ENCODE data around the gene STARD10.

The STARD10 gene

DNA sequence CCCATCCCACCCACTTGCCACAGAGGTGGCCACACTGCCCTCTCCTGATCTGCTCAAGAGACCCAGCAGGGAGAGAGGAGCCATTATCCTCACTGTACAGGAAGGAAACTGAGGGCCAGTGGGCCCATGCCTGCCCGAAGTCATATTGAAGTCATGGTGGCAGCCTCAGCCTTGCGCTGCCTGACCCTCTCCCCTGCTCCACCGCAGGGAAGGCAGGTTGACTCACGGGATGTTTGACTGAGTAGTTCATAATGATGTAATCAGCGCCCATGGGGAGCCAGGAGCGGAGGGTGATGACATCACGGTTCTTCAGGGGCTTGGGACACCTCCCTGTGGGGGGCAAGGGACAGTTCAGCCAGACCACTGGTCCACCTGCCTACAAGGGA is 35.5 kb downstream of the STARD10 start:
- no peak for DNase-seq (ENCODE audit: extremely low read depth, low read depth)

GRCh38 chr11:72755713-72756285 is 38.0 kb downstream of the STARD10 start:
- TF ChIP-seq CTCF (IDR thresholded peaks at IDR 0.05; ENCODE audit: low read depth, low read length), result no peak
- DNase-seq (ENCODE audit: extremely low read depth, low read depth), result no peak

More for the DNA sequence above, 35.5 kb downstream of the STARD10 start:
- TF ChIP-seq CTCF (IDR thresholded peaks at IDR 0.05; ENCODE audit: low read depth, low read length), result no peak

GRCh38 chr11:72754544-72755155 is 39.2 kb downstream of the STARD10 start:
- TF ChIP-seq CTCF (IDR thresholded peaks at IDR 0.05; ENCODE audit: low read depth, low read length), result no peak
- DNase-seq (ENCODE audit: extremely low read depth, low read depth), result no peak

DNA sequence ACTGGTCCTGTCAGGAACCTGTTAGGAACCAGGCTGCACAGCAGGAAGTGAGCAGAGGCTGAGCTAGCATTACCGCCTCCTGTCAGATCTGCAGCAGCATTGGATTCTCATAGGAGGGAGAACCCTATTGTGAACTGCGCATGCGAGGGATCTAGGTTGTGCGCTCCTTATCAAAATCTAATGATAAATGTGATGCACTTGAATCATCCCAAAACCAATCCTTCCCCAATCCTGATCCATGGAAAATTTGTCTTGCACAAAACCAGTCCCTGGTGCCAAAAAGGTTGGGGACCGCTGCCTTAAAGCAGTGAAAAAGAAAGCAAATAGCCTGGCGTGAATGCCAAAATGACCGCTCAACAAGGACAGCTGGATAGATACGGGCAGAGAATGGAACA is 39.7 kb downstream of the STARD10 start:
- DNase-seq (ENCODE audit: extremely low read depth, low read depth), result no peak
- no peak for TF ChIP-seq CTCF (IDR thresholded peaks at IDR 0.05; ENCODE audit: low read depth, low read length)

DNA sequence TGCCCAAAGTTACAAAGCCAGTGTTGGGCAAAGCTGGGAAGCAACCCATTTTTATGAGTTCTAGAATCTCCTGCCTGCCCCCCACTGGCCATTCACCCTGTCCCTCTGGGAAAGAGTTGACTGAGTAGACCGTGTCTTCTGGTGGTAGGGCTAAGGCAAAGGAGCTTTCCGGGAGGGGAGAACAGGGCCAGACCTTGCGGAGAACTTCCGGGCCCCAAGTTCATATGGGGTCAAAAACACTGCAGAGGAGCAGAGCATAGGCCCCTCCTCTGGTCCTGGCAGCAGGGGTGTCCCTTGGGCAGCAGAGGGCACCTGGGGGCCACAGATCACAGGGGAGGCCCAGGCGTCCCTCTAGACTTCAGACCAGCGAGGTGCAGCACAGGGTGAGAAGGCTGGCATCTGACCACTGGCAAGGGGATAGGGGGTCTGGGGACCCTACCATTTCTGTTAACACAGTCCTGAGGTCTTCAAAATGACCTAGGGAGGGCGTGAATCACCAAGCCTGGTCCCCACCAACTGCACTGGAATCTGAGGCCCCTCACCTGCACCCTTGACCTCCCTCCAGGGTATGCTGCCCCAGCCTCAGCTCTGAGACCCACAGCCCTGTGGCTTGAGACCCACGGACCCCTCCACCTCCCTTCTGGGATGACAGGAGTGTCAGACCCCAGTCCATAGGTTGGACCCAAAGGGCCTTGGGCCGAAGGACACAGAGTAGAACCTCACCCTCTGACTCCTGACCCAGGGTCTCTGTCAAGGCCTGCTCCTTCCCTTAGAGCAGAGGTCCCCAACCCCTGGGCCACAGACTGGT is 40.3 kb downstream of the STARD10 start:
- DNase-seq (ENCODE audit: extremely low read depth, low read depth), result no peak
- no peak for TF ChIP-seq CTCF (IDR thresholded peaks at IDR 0.05; ENCODE audit: low read depth, low read length)

DNA sequence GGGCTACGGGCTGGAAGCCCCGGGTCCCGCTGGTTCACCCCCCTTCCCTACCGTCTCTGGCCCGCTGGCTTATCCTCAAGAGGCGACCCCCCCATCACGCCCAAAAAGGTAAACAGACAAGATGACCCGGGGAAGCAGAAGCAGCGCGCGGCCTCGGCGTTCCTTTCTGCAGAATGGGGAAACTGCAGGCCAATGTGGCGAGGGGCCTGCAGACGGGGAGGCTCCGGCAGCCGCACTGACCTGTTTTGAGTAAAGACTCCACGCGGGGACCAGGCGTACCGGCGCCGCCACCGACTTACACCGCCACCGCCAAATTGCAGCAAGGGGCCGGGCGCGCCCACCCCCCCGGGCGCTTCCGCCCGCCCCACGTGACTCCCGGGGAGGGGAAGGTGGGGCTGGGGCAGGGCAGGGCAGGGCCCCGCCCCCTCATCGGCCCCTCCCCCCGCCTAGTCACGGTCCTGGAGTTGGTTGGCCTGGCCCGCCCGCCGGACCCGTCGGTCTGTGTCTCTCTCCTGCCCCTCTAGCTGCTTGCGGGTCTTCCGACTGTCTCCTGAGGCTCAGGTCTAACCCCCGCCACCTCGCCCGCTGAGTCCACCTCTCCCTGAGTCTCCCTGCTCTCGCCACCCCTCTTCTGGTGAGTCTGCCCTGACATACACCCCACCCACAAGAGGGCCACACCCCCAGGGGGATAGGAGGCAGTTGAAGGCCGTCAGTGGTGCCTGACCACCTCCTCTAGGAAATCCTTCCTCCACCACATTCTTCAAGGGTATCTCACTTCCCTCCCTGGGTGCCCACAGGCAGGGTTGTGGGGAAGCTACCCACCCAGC is 41.5 kb downstream of the STARD10 start, which contains the start of gene ARAP1:
Gene ARAP1, minus strand, starts transcription at position 321 of the 827 bp plus-strand sequence. CDS start 25,280 bp downstream, outside the sequence.
- DNase-seq (ENCODE audit: extremely low read depth, low read depth), result no peak
- no peak; the same call in 1 of the 2 replicates for TF ChIP-seq CTCF (IDR thresholded peaks at IDR 0.05; ENCODE audit: low read depth, low read length)
